HEK293T (cell line): ENCODE measurements around the gene CCL22.

Experiments
- BHLHE40 ChIP-seq: fragments of 450-650 bp; IDR thresholded peaks from 2 replicates; pipeline ENCODE4 v1.6.1; 2016; ENCODE audit warnings: mild to moderate bottlenecking, moderate library complexity, borderline replicate concordance
- CTBP1 ChIP-seq: fragments of 450-650 bp; IDR thresholded peaks from 2 replicates; pipeline ENCODE4 v1.6.1; 2016; ENCODE audit warnings: borderline replicate concordance
- ELF4 ChIP-seq: fragments of 450-650 bp; IDR thresholded peaks from 2 replicates; pipeline ENCODE4 v1.6.1; 2017; ENCODE audit warnings: antibody characterized with exemption
- FOXM1 ChIP-seq: fragments of 450-650 bp; IDR thresholded peaks from 2 replicates; pipeline ENCODE4 v1.6.1; 2017; ENCODE audit warnings: mild to moderate bottlenecking, borderline replicate concordance
- HDGF ChIP-seq: fragments of 450-650 bp; IDR thresholded peaks from 2 replicates; pipeline ENCODE4 v1.6.1; 2017; ENCODE audit warnings: antibody characterized with exemption, borderline replicate concordance
- L3MBTL2 ChIP-seq: fragments of 450-650 bp; conservative IDR thresholded peaks from 2 replicates; pipeline ENCODE4 v1.6.1; 2016; ENCODE audit warnings: mild to moderate bottlenecking
- LEF1 ChIP-seq: fragments of 450-650 bp; IDR thresholded peaks from 2 replicates; pipeline ENCODE4 v1.6.1; 2017; ENCODE audit warnings: mild to moderate bottlenecking, borderline replicate concordance
- PKNOX1 ChIP-seq: fragments of 450-650 bp; IDR thresholded peaks from 2 replicates; pipeline ENCODE4 v1.6.1; 2016
- SP1 ChIP-seq: fragments of 450-650 bp; IDR thresholded peaks from 2 replicates; pipeline ENCODE4 v1.6.1; 2017
- SUZ12 ChIP-seq: fragments of 450-650 bp; IDR thresholded peaks from 2 replicates; pipeline ENCODE4 v1.6.1; 2016; ENCODE audit warnings: mild to moderate bottlenecking
- TARDBP ChIP-seq: fragments of 450-650 bp; IDR thresholded peaks from 2 replicates; pipeline ENCODE4 v1.6.1; 2016
- ZNF384 ChIP-seq: fragments of 450-650 bp; IDR thresholded peaks from 2 replicates; pipeline ENCODE4 v1.6.1; 2016

GRCh38 chr16:57407521-57408353 lies 49.2 kb downstream of the CCL22 start:
- TF ChIP-seq TARDBP (no peak), ELF4 (no peak), SP1 (no peak), L3MBTL2 (no peak), HDGF (no peak), BHLHE40 (no peak), PKNOX1 (no peak), ZNF384 (no peak), FOXM1 (no peak), SUZ12 (no peak), LEF1 (no peak), CTBP1 (no peak)
